Stomach (tissue), 9 donors: ENCODE measurements around the gene TLE6. TPM values are rescaled to one million over a fixed set of nuclear protein-coding genes. Genes with fewer than 3 reads are reported as not detected.
"Not testable (repeated sequence)": the region's sequence is repeated elsewhere in the genome, so short reads cannot be mapped to it uniquely, and the experiment has no call there.

ENCODE experiments used
- DNase-seq, 2 donors: peaks; one replicate each; pipeline versions ENCODE4 v3.0.0 to v3.0.0-alpha.2; 2013 to 2019
- H3K27ac ChIP-seq, 5 donors: fragments of 200-600 bp in 4 of 5; sonication (generic) in 4 of 5; one replicate each; pipeline ENCODE4 v1.5.1; 2013 to 2019; ENCODE audit warnings: mild to moderate bottlenecking in 1 of 5, moderate library complexity in 1 of 5
- H3K27me3 ChIP-seq, 3 donors: fragments of 200-600 bp; sonication (generic); one replicate each; pipeline ENCODE4 v1.5.1; 2017 to 2019; ENCODE audit warnings: mixed run types in 1 of 3
- H3K36me3 ChIP-seq, 4 donors: fragments of 200-600 bp; sonication (generic); 1 replicate in 3 of 4; 2 replicates in 1 of 4; pipeline ENCODE4 v1.5.1; 2016 to 2019
- H3K4me1 ChIP-seq, 4 donors: fragments of 200-600 bp; sonication (generic); one replicate each; pipeline ENCODE4 v1.5.1; 2016 to 2019
- H3K4me3 ChIP-seq, 4 donors: fragments of 200-600 bp; sonication (generic) in 3 of 4; one replicate each; pipeline ENCODE4 v1.5.1; 2016 to 2019; ENCODE audit warnings: mild to moderate bottlenecking in 1 of 4
- H3K9me3 ChIP-seq, 4 donors: fragments of 200-600 bp; sonication (generic); one replicate each; pipeline ENCODE4 v1.5.1; 2016 to 2019
- CTCF ChIP-seq, 7 experiments: fragments of 450-650 bp in 4 of 7; fragments of 200-600 bp in 3 of 7; sonication (generic) in 3 of 7; IDR thresholded peaks; one replicate each; pipeline ENCODE4 v1.5.1; 2016 to 2019; ENCODE audit warnings: antibody characterized with exemption in 7 of 7, control low read depth in 2 of 7, mild to moderate bottlenecking in 1 of 7
- EP300 ChIP-seq: sonication (generic); formaldehyde crosslinking; IDR thresholded peaks from one replicate; pipeline ENCODE4 v1.6.1; 2017; ENCODE audit warnings: antibody characterized with exemption
- POLR2A ChIP-seq, 4 donors: fragments of 450-650 bp; IDR thresholded peaks; one replicate each; pipeline ENCODE4 v1.6.1; 2016; ENCODE audit warnings: antibody characterized with exemption in 4 of 4, control low read depth in 2 of 4, mild to moderate bottlenecking in 1 of 4, moderate library complexity in 1 of 4
- POLR2AphosphoS5 ChIP-seq, 3 donors: sonication (generic); formaldehyde crosslinking; IDR thresholded peaks; one replicate each; pipeline ENCODE4 v1.6.1; 2016; ENCODE audit warnings: antibody characterized with exemption in 3 of 3
- WGBS, 5 donors: extraction: QIAGEN DNeasy Blood & Tissue Kit in 3 of 5; methylation state at CpG; one replicate each; pipeline versions ENCODE4 v1.1.5 to v1.1.7; 2013 to 2018; 5-methylcytosine and 5-hydroxymethylcytosine counted together
- intact Hi-C: fragments of 100-400 bp; cut with DNase I; formaldehyde crosslinking; loops from one replicate; pipeline ENCODE4 v1.15.1; 2023; ENCODE audit warnings: low total_unique reads
- polyA plus RNA-seq, 3 donors: library from polyadenylated mRNA; stranded (reverse); fragments of 200-250 nt; gene quantifications; one replicate each; pipeline ENCODE4 v1.2.3, GENCODE V29; 2013
- total RNA-seq, 5 donors: library from RNA; depleted of rRNA; stranded (reverse); fragments of >200 nt; gene quantifications; one replicate each; pipeline versions ENCODE4 v1.1.0 to v1.2.3, GENCODE V29; 2014 to 2016
- donor health status: healthy with polysubstance abuse.
- donor health status: Bipolar disorder and iron deficiency.
- donor health status: healthy.

The TLE6 gene
- total and polyA plus RNA-seq, 8 donors, result 0.31 to 7.0 (median 2.7) TPM; not detected in 1

GRCh38 chr19:3036119-3036976, 59.0 kb downstream of the TLE6 start:
- Histone ChIP-seq H3K27me3 (peaks cover 0 to 2% (median 0%) of the 10 kb centered on the region in 3 donors), H3K4me3 (peak overlapping the region; percentile 56 to 63 (median 58)), H3K4me1 (peaks cover 18 to 34% (median 26%) of the 10 kb centered on the region in 4 donors), H3K27ac (peak overlapping the region; percentile 79 to 95 (median 94)), H3K9me3 (no peaks in the 10 kb centered on the region), H3K36me3 (no peaks in the 10 kb centered on the region)
- peak in 1 of 7 experiments; percentile 6 for TF ChIP-seq CTCF (IDR thresholded peaks at IDR 0.05)
- TF ChIP-seq EP300, result no peak
- peak in 2 of 3 donors; percentile 46 to 65 for TF ChIP-seq POLR2AphosphoS5 (IDR thresholded peaks at IDR 0.05)
- TF ChIP-seq POLR2A (IDR thresholded peaks at IDR 0.05), result no peak
- peak; percentile 95 to 98 for DNase-seq
- 1 to 2% (median 1%) methylated on average over 30 to 44 of the region's 44 CpGs for WGBS, 5 donors
- intact Hi-C loops, result no loop called here

- H3K27me3 ChIP-seq, DNase-seq, H3K9me3 ChIP-seq, intact Hi-C loops, H3K36me3 ChIP-seq: not testable (repeated sequence)
- Histone ChIP-seq H3K27ac (peak overlapping the region; percentile 79 to 95 (median 94)), H3K4me1 (peaks cover 18 to 40% (median 29%) of the 10 kb centered on the region in 4 donors), H3K4me3 (peak overlapping the region in 1 of 4 donors; percentile 56)
- 63 to 68% (median 65%) methylated on average over 14 of the region's 14 CpGs for WGBS, 5 donors
Measured at GRCh38 chr19:3036977-3037544, 59.7 kb downstream of the TLE6 start.

- TF ChIP-seq EP300, result no peak
- no peak for TF ChIP-seq CTCF (IDR thresholded peaks at IDR 0.05)
- no peak for TF ChIP-seq POLR2A (IDR thresholded peaks at IDR 0.05)
- TF ChIP-seq POLR2AphosphoS5 (IDR thresholded peaks at IDR 0.05), result no peak
- Histone ChIP-seq H3K4me1 (peaks cover 18 to 48% (median 33%) of the 10 kb centered on the region in 4 donors), H3K36me3 (no peaks in the 10 kb centered on the region), H3K27ac (no peak overlapping the region), H3K9me3 (no peaks in the 10 kb centered on the region), H3K4me3 (no peak overlapping the region), H3K27me3 (peaks cover 0 to 13% (median 0%) of the 10 kb centered on the region in 3 donors)
- no peak for DNase-seq
- intact Hi-C loops, result no loop called here
- 69 to 87% (median 81%) methylated on average over 5 of the region's 5 CpGs for WGBS, 5 donors
Measured at GRCh38 chr19:3038214-3038613, 60.9 kb downstream of the TLE6 start.

- intact Hi-C loops, result no loop called here
- TF ChIP-seq POLR2AphosphoS5 (IDR thresholded peaks at IDR 0.05) (no peak), CTCF (IDR thresholded peaks at IDR 0.05) (no peak)
- 81 to 86% (median 83%) methylated on average over 5 of the region's 5 CpGs for WGBS, 5 donors
- peaks cover 17 to 41% (median 30%) of the 10 kb centered on the region in 4 donors for H3K4me1 ChIP-seq
- no peaks in the 10 kb centered on the region for H3K9me3 ChIP-seq
- no peak overlapping the region for H3K27ac ChIP-seq
- H3K27me3 ChIP-seq, result peaks cover 0 to 13% (median 0%) of the 10 kb centered on the region in 3 donors
- no peak for DNase-seq
- no peak overlapping the region for H3K4me3 ChIP-seq
- H3K36me3 ChIP-seq, result no peaks in the 10 kb centered on the region
Measured at GRCh38 chr19:3039125-3039524, 61.8 kb downstream of the TLE6 start.
